ENCODE results near the gene CPSF4L. TPM values are rescaled to one million over a fixed set of nuclear protein-coding genes. Genes with fewer than 3 reads are reported as not detected.

CPSF4L gene
- total RNA-seq, 2 donors from 2014 or later: not detected

- intact Hi-C loops (cut with DNase I): no loop called here
- H3K4me1 ChIP-seq: peaks cover 23% of the 10 kb centered on the region
- no peak for TF ChIP-seq CTCF (IDR thresholded peaks at IDR 0.05)
- H3K9me3 ChIP-seq: no peaks in the 10 kb centered on the region
- DNase-seq: peak; percentile 50
- H3K9ac ChIP-seq (ENCODE audit: low read depth in 2 of 2, low read length in 2 of 2): peak overlapping the region in 1 of 2 donors; percentile 54
- no peak overlapping the region for H3K4me3 ChIP-seq
- H3K27me3 ChIP-seq: no peaks in the 10 kb centered on the region
- H3K36me3 ChIP-seq: no peaks in the 10 kb centered on the region
- peak overlapping the region; percentile 98 for H3K27ac ChIP-seq
Measured at GRCh38 chr17:73307130-73307529, 45.5 kb upstream of the CPSF4L start.

- peak overlapping the region; percentile 25 to 96 for H3K9ac ChIP-seq (ENCODE audit: low read depth in 2 of 2, low read length in 2 of 2)
- H3K4me1 ChIP-seq: peaks cover 23% of the 10 kb centered on the region
- peak overlapping the region; percentile 98 for H3K27ac ChIP-seq
- DNase-seq: no peak
- no peak overlapping the region for H3K4me3 ChIP-seq
- intact Hi-C loops (cut with DNase I): no loop called here
- TF ChIP-seq CTCF (IDR thresholded peaks at IDR 0.05): no peak
- no peaks in the 10 kb centered on the region for H3K9me3 ChIP-seq
- no peaks in the 10 kb centered on the region for H3K27me3 ChIP-seq
- H3K36me3 ChIP-seq: no peaks in the 10 kb centered on the region
Measured at GRCh38 chr17:73305845-73306836, 44.5 kb upstream of the CPSF4L start.

GRCh38 chr17:73304971-73305812 lies 43.5 kb upstream of the CPSF4L start:
- peak overlapping the region; percentile 25 to 96 for H3K9ac ChIP-seq (ENCODE audit: low read depth in 2 of 2, low read length in 2 of 2)
- peaks cover 23% of the 10 kb centered on the region for H3K4me1 ChIP-seq
- DNase-seq: peak; percentile 71
- no peak for TF ChIP-seq CTCF (IDR thresholded peaks at IDR 0.05)
- H3K9me3 ChIP-seq: no peaks in the 10 kb centered on the region
- no peaks in the 10 kb centered on the region for H3K36me3 ChIP-seq
- intact Hi-C loops (cut with DNase I): no loop called here
- H3K27ac ChIP-seq: peak overlapping the region; percentile 98
- H3K27me3 ChIP-seq: no peaks in the 10 kb centered on the region
- peak overlapping the region; percentile 14 for H3K4me3 ChIP-seq

GRCh38 chr17:73304438-73304837 lies 42.8 kb upstream of the CPSF4L start:
- no peaks in the 10 kb centered on the region for H3K27me3 ChIP-seq
- peak overlapping the region in 1 of 2 donors; percentile 96 for H3K9ac ChIP-seq (ENCODE audit: low read depth in 2 of 2, low read length in 2 of 2)
- no peaks in the 10 kb centered on the region for H3K36me3 ChIP-seq
- no peaks in the 10 kb centered on the region for H3K9me3 ChIP-seq
- no peak for TF ChIP-seq CTCF (IDR thresholded peaks at IDR 0.05)
- peak overlapping the region; percentile 98 for H3K27ac ChIP-seq
- peaks cover 23% of the 10 kb centered on the region for H3K4me1 ChIP-seq
- intact Hi-C loops (cut with DNase I): no loop called here
- DNase-seq: no peak
- H3K4me3 ChIP-seq: no peak overlapping the region

- Histone ChIP-seq H3K4me1 (peaks cover 23% of the 10 kb centered on the region), H3K9ac (ENCODE audit: low read depth in 2 of 2, low read length in 2 of 2) (no peak overlapping the region), H3K27me3 (no peaks in the 10 kb centered on the region), H3K27ac (no peak overlapping the region), H3K9me3 (no peaks in the 10 kb centered on the region), H3K4me3 (no peak overlapping the region), H3K36me3 (no peaks in the 10 kb centered on the region)
- no peak for TF ChIP-seq CTCF (IDR thresholded peaks at IDR 0.05)
- intact Hi-C loops (cut with DNase I): no loop called here
- DNase-seq: no peak
Measured at GRCh38 chr17:73302189-73302588, 40.5 kb upstream of the CPSF4L start.

Measured in colonic mucosa (tissue), 4 donors.